K562 (cell line): Measurements from ENCODE around the gene RPL27. TPM values are rescaled to one million over a fixed set of nuclear protein-coding genes. Genes with fewer than 3 reads are reported as not detected.

Experiments used
- ATAC-seq: fragments of 200-7000 bp; cut with Tn5 transposase; 3 replicates; pipeline ENCODE4 v1.9.1; 2020; ENCODE audit warnings: moderate library complexity
- BruUV-seq: library from RNA; stranded (reverse); fragments of 400-500 nt; replicated peaks from 2 replicates; lab custom pipeline; 2021; lab: Mats Ljungman, UMichigan
- CTCF ChIA-PET: fragments of 300-600 bp; formaldehyde crosslinking; extraction: SDS; loops from one replicate; lab custom pipeline; 2021; ENCODE audit warnings: low intra/inter-chr PET ratio; lab: Yijun Ruan, JAX
- POLR2A ChIA-PET: fragments of 300-600, 350-650 bp; sonication (Branson Sonifier 250); formaldehyde crosslinking; extraction: SDS; loops from one replicate; lab custom pipeline; 2021; ENCODE audit warnings: antibody characterized with exemption, inconsistent platforms; lab: Yijun Ruan, JAX
- DNase-seq, 4 experiments: peaks; one replicate each; pipeline versions ENCODE4 v3.0.0 to v3.0.0-alpha.2; 2011 to 2018; ENCODE audit warnings: low spot score in 3 of 4, mixed read lengths in 3 of 4; ENCODE audit errors: extremely low read depth in 1 of 4
- FAIRE-seq: peaks from 2 replicates; lab custom pipeline; 2011; peaks lifted over from hg19 to GRCh38; lab: Jason Lieb, UNC
- H2AFZ ChIP-seq: 2 replicates; pipeline ENCODE4 v1.6.0; 2011; ENCODE audit warnings: low read depth, low read length, control low read depth, inconsistent platforms
- H3K27ac ChIP-seq: fragments of 200-600 bp; 3 replicates; pipeline ENCODE4 v1.8.0; 2011; ENCODE audit warnings: low read depth, mild to moderate bottlenecking, control low read depth, inconsistent platforms, low read length, moderate library complexity, mixed read lengths; ENCODE audit errors: extremely low read depth
- H3K27me3 ChIP-seq, 2 experiments: fragments of 300-600 bp in 1 of 2; 2 replicates in 1 of 2; 3 replicates in 1 of 2; pipeline versions ENCODE4 v1.6.0 to v1.8.0; 2011; ENCODE audit warnings: inconsistent platforms in 2 of 2, low read length in 2 of 2, mild to moderate bottlenecking in 1 of 2, mixed read lengths in 1 of 2, moderate library complexity in 1 of 2; ENCODE audit not compliant: control insufficient read depth in 2 of 2, insufficient read depth in 2 of 2
- H3K36me3 ChIP-seq: fragments of 300-600 bp; 3 replicates; pipeline ENCODE4 v1.8.0; 2011; ENCODE audit warnings: mild to moderate bottlenecking, low read length, inconsistent platforms; ENCODE audit not compliant: control insufficient read depth, insufficient read depth
- H3K4me1 ChIP-seq, 2 experiments: fragments of 200-600 bp in 1 of 2; replicated peaks in 1 of 2; 2 replicates in 1 of 2; 3 replicates in 1 of 2; pipeline versions ENCODE4 v1.5.1 to v1.8.0; 2011; ENCODE audit warnings: inconsistent platforms in 2 of 2, low read length in 2 of 2, mild to moderate bottlenecking in 1 of 2, mixed read lengths in 1 of 2, moderate library complexity in 1 of 2; ENCODE audit not compliant: control insufficient read depth in 2 of 2, insufficient read depth in 2 of 2
- H3K4me2 ChIP-seq: 2 replicates; pipeline ENCODE4 v1.6.1; 2011; ENCODE audit warnings: low read length, control low read depth, inconsistent platforms, mixed read lengths; ENCODE audit not compliant: insufficient read depth
- H3K4me3 ChIP-seq: fragments of 200-600 bp; sonication (generic), shearing (Covaris generic); 2 replicates; pipeline ENCODE4 v1.5.1; 2016; ENCODE audit warnings: control low read depth, inconsistent platforms
- H3K79me2 ChIP-seq: fragments of 200-600 bp; 3 replicates; pipeline ENCODE4 v1.8.0; 2011; ENCODE audit warnings: low read length, inconsistent platforms; ENCODE audit not compliant: control insufficient read depth, insufficient read depth
- H3K9ac ChIP-seq, 2 experiments: 2 replicates each; pipeline versions ENCODE4 v1.6.0 to v1.6.1; 2011; ENCODE audit warnings: low read depth in 2 of 2, low read length in 2 of 2, control low read depth in 1 of 2, inconsistent platforms in 1 of 2, mild to moderate bottlenecking in 1 of 2, mixed read lengths in 1 of 2; ENCODE audit not compliant: insufficient read depth in 1 of 2
- H3K9me1 ChIP-seq: one replicate; pipeline ENCODE4 v1.6.0; 2011; ENCODE audit warnings: inconsistent platforms, mild to moderate bottlenecking, low read length, moderate library complexity; ENCODE audit not compliant: control insufficient read depth, insufficient read depth
- H3K9me3 ChIP-seq: replicated peaks from 2 replicates; pipeline ENCODE4 v1.5.1; 2011; ENCODE audit warnings: low read depth, low read length, inconsistent platforms; ENCODE audit not compliant: control insufficient read depth, insufficient read depth
- H4K20me1 ChIP-seq: replicated peaks from 2 replicates; pipeline ENCODE4 v1.6.1; 2011; ENCODE audit warnings: low read length, inconsistent platforms, mixed read lengths; ENCODE audit not compliant: control insufficient read depth, insufficient read depth
- BCOR ChIP-seq: fragments of 450-650 bp; IDR thresholded peaks from 2 replicates; pipeline ENCODE4 v1.6.1; 2016
- HIVEP1 ChIP-seq: fragments of 250-450 bp; sonication (Bioruptor Pico); IDR thresholded peaks from 2 replicates; pipeline ENCODE4 v1.4.0; 2020; ENCODE audit warnings: mild to moderate bottlenecking
- RAD51 ChIP-seq: fragments of 450-650 bp; IDR thresholded peaks from 2 replicates; pipeline ENCODE4 v1.7.1; 2016; ENCODE audit warnings: low read depth, mild to moderate bottlenecking, borderline replicate concordance
- RBBP5 ChIP-seq: fragments of 200-600 bp; sonication (generic); IDR thresholded peaks from 2 replicates; pipeline ENCODE4 v1.6.1; 2012; ENCODE audit warnings: borderline replicate concordance, mild to moderate bottlenecking, low read length, control low read depth, inconsistent platforms; ENCODE audit not compliant: insufficient read depth, poor library complexity, severe bottlenecking
- RBM25 ChIP-seq: fragments of 200-400 bp; formaldehyde crosslinking; IDR thresholded peaks from 2 replicates; pipeline ENCODE4 v1.6.1; 2018; ENCODE audit warnings: low read length, low read depth, moderate library complexity; ENCODE audit not compliant: severe bottlenecking
- ZNF12 ChIP-seq: sonication (generic); formaldehyde crosslinking; IDR thresholded peaks from 2 replicates; pipeline ENCODE4 v1.4.0; 2020; ENCODE audit warnings: mild to moderate bottlenecking, missing genetic modification reagents
- ZNF431 ChIP-seq: sonication (generic); formaldehyde crosslinking; IDR thresholded peaks from 2 replicates; pipeline ENCODE4 v1.8.0; 2022; ENCODE audit warnings: mild to moderate bottlenecking, missing genetic modification reagents
- WGBS: fragments of 100-300 bp; shearing (Covaris generic); methylation state at CpG from one replicate; pipeline ENCODE4 v1.1.6; 2016; ENCODE audit warnings: low coverage, mixed read lengths; ENCODE audit not compliant: insufficient coverage; ENCODE audit errors: missing lambda C conversion rate; 5-methylcytosine and 5-hydroxymethylcytosine counted together
- in situ Hi-C: fragments of 300-500 bp; cut with MboI; formaldehyde crosslinking; loops from 4 replicates; pipeline ENCODE4 v1.15.0; 2018; ENCODE audit warnings: inconsistent platforms, mixed read lengths
- intact Hi-C: fragments of 100-400 bp; cut with micrococcal nuclease; formaldehyde crosslinking; loops from 2 replicates; pipeline ENCODE4 v1.14.2; 2022
- polyA plus RNA-seq, 8 experiments: library from polyadenylated mRNA; depleted of rRNA in 4 of 8; stranded (reverse) in 5 of 8; unstranded in 3 of 8; fragments of >200 nt; fragmentation: Nextera tagmentation in 2 of 8; fragmentation: Illumina TruSeq in 1 of 8; extraction: Ambion mirVana in 2 of 8; extraction: Trizol in 1 of 8; gene quantifications; 2 replicates each; pipeline versions ENCODE4 v1.2.1 to v1.2.3, GENCODE V29; 2011 to 2014; ENCODE audit warnings: inconsistent platforms in 1 of 8, missing spikeins in 1 of 8
- total RNA-seq, 7 experiments: library from RNA; depleted of rRNA in 6 of 7; stranded (reverse); fragments of >200 nt in 6 of 7; fragmentation: Illumina TruSeq in 2 of 7; extraction: Trizol in 2 of 7; gene quantifications; 2 replicates each; pipeline versions ENCODE4 v1.2.1 to v1.2.3, GENCODE V29; 2011 to 2021; ENCODE audit warnings: low replicate concordance in 1 of 7

The RPL27 gene
- total and polyA plus RNA-seq, 9 of the 15 experiments (the other 6 are each of a cell fraction or from before 2014, with no cell fraction given), result 1,539 to 6,155 (median 3,710) TPM

DNA sequence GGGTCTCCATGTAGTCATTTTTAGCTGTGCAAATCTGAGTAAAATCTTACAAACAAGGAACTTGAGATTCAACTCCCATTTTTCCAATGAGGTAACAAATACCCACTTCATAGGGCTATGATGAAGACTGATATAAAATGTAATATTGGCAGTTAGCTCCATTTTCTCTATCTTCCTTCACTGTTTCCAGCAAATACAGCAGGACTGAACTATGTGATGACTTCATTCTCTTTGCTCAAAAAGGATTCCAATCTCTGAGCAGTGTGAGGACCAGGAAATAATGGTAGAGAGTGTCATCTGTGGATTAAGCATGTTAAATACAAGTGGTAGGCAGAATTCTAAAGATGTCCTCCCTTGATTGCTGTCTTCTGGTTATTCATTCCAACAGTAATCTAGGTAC, 45.1 kb downstream of the RPL27 start:
- Histone ChIP-seq H3K9me1 (no peaks in the 10 kb centered on the region), H3K4me1 (peaks cover 0 to 5% of the 10 kb centered on the region in 2 experiments; a peak in 3 of 5 replicates), H3K9me3 (no peaks in the 10 kb centered on the region), H3K4me2 (no peak overlapping the region), H3K27me3 (no peaks in the 10 kb centered on the region), H3K36me3 (peaks cover 48% of the 10 kb centered on the region), H4K20me1 (no peaks in the 10 kb centered on the region), H3K4me3 (no peak overlapping the region), H3K27ac (no peak overlapping the region), H2AFZ (no peak overlapping the region), H3K9ac (no peak overlapping the region), H3K79me2 (no peaks in the 10 kb centered on the region)
- in situ Hi-C loops, result no loop called here
- no peak for TF ChIP-seq HIVEP1
- no peak for TF ChIP-seq RBBP5
- no peak for TF ChIP-seq RAD51
- TF ChIP-seq ZNF12 (CRISPR knock-in tag), result no peak
- intact Hi-C loops, result no loop called here
- ChIA-PET CTCF (no interaction called here), POLR2A (interaction anchor here (0.6 to 1.8 kb wide), 2 partner anchors 13 to 163 kb away, joined by 5 to 7 read pairs; no protein-coding TSS in a partner anchor)
- DNase-seq (no peak), FAIRE-seq (no peak), ATAC-seq (no peak)
- no TSS peak for BruUV-seq

DNA sequence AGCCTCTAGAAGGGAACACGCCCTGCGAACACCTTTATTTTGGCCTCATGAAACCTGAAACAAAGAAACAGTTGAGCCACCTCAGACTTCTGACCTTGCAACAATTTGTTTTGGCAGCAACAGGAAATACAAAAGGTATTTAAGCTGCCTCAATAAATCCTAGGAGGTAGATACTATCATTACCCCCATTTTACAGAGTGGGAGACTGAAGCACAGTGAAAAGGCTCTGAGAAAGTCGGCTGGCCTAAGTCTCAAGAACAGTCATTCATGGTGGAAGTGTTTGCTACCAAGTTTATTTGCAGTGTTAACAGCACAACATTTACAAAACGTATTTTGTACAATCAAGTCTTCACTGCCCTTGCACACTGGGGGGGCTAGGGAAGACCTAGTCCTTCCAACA, 45.8 kb downstream of the RPL27 start:
- no peak overlapping the region for H3K27ac ChIP-seq
- H3K9me1 ChIP-seq, result no peaks in the 10 kb centered on the region
- ChIA-PET POLR2A (interaction anchor here (0.5 to 1.0 kb wide), 3 partner anchors 17 to 115 kb away, joined by 3 to 5 read pairs (median 4); no protein-coding TSS in a partner anchor), CTCF (no interaction called here)
- H3K27me3 ChIP-seq, result no peaks in the 10 kb centered on the region
- 65% methylated on average over 4 of the region's 4 CpGs for WGBS
- ATAC-seq (no peak), DNase-seq (no peak), FAIRE-seq (no peak)
- H2AFZ ChIP-seq, result no peak overlapping the region
- H3K9ac ChIP-seq, result no peak overlapping the region
- H3K9me3 ChIP-seq, result no peaks in the 10 kb centered on the region
- TF ChIP-seq RBM25, result peak; percentile 66
- TF ChIP-seq BCOR, result 0 out of 2 replicates have a peak, but pooled peaks have one; percentile 18
- TF ChIP-seq ZNF431 (CRISPR knock-in tag), result no peak
- no peaks in the 10 kb centered on the region for H3K79me2 ChIP-seq
- BruUV-seq, result no TSS peak
- no peak overlapping the region for H3K4me2 ChIP-seq
- in situ Hi-C loops, result no loop called here
- H4K20me1 ChIP-seq, result no peaks in the 10 kb centered on the region
- intact Hi-C loops, result no loop called here
- peaks cover 0 to 5% of the 10 kb centered on the region in 2 experiments; a peak in 3 of 5 replicates for H3K4me1 ChIP-seq
- H3K4me3 ChIP-seq, result no peak overlapping the region
- H3K36me3 ChIP-seq, result peaks cover 55% of the 10 kb centered on the region
